GM19240 (cell line): ENCODE measurements around the gene SLC6A12.

Experiments
- DNase-seq: peaks from one replicate; pipeline ENCODE4 v3.0.0; 2011; ENCODE audit warnings: low spot score; ENCODE audit not compliant: insufficient read length

The SLC6A12 gene

DNA sequence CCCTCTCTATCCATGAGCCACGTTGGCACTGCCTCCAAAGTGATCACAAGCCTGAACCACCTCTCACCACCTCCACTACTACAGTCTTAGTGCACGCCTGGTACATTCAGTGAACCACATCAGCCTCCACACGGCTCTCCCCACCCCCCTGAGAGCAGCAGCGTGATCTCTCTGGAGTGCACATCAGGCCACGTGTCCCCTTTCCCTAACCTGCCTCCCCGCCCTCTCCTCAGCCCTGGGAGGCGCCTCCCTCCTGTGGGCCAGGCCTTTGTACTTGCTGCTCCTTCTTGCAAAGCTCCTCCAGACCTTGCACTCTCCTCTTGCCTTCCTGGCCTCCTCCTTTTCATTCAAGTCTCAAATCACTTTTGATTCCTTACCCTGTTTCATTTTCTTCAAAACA, 49.8 kb downstream of the SLC6A12 start:
- DNase-seq, result no peak

- no peak for DNase-seq
Observed at GRCh38 chr12:163406-163986, 50.5 kb downstream of the SLC6A12 start.

DNA sequence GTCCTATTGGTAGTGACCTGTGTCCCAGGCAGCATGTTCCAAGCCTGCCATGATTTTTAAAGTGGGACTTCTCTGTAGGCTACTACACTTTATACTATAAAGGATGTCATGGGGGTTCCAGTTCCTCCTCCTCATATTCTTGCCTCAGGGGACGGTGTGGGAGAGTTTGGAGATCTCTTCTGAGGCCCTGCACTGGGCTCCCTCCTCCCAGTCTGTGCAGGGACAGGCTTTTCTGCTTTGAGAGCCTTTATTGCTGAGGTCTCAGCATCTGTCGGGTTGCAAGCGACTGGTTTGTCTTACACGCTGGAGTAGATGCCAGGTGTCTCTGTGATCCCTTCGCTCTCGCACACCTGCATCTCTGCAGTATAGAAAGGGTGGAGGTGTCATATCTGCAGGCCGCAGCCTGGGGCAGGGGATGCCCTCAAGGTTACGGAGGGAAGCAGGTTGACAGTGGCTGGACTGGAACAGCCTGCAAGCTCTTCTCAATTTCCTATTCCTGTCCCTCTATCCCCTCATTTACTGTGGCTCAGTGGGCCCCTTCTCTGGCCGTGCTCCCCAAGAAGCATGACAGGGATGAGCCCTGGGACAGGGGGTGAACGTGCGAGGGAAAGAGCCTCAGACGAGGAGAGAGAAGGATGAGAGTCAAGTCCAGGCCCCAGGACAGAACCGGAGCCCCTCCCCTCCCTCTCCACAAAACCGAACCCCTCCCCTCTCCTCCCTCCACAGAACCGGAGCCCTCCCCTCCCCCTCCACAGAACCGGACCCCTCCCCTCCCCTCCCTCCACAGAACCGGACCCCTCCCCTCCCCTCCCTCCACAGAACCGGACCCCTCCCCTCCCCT, 51.3 kb downstream of the SLC6A12 start:
- no peak for DNase-seq

- DNase-seq, result no peak
Observed at GRCh38 chr12:161823-162222, 52.1 kb downstream of the SLC6A12 start.

DNA sequence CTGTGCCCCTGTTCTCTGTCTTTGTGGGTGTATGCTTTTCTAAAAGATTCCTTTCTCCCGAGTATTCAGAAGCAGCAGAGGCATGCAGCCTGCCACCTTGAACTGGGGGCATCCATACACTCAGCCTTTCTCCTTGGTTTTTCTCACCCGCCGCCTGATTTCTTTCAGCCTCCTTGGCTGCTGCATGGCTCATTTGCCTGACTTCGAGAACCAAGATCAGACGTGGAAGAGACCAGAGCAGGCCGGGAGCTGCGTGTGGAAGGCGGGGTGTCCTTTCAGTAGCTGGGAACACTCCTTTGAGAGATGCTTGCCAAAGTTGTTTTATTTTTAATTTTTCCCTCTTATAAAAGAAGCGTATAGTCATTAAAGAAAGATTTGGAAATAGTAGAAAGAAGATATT, 53.1 kb downstream of the SLC6A12 start:
- DNase-seq, result no peak

DNA sequence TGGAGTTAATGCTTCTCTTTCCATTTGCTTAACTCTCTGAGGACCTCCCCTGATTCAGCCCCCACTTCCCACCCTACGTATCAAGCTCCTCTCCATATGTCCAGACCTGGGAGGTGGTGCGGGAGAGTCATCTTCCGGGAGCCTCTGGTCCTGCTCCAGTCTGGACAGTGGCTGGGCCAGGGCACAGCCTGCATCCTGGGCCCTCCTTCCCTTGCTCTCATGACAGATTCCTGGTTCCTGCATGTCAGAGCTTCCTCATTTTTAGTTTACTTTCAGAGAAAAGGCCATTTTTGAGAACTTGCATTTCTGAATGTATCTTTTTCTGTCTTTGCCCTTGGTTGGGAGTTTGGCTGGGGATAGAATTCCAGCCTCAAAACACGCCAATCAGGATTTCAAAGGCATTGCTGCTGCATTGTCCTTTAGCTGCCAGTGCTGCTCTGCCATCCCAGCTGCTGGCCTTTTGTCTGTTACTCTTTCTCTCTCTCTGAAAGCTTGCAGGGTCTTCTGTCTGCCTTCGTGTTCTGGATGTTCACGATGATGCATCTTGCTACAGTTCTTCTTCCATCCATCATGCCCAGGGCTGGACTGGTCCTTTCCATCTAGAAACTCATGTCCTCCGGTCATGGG, 54.7 kb downstream of the SLC6A12 start:
- DNase-seq, result no peak

GRCh38 chr12:157644-158043, 56.3 kb downstream of the SLC6A12 start:
- DNase-seq, result no peak

DNA sequence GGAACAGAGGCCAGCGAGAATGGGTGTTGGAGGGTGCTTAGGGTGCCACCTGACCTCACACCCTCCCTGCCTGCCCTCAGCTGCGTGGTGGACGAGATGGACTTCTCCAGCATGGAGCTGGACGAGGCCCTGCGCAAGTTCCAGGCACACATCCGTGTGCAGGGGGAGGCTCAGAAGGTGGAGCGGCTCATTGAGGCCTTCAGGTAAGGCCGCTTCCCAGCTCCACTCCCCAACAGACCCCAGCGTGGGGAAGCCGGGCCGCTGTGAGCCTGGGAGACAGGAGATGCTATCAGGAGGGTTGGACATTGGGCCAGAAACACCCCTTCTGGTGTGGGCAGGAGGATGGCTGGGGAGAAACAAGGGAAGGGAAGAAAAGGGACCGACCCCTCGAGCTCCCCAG, 57.0 kb downstream of the SLC6A12 start:
- DNase-seq, result no peak

GRCh38 chr12:155646-156045, 58.3 kb downstream of the SLC6A12 start:
- no peak for DNase-seq

DNA sequence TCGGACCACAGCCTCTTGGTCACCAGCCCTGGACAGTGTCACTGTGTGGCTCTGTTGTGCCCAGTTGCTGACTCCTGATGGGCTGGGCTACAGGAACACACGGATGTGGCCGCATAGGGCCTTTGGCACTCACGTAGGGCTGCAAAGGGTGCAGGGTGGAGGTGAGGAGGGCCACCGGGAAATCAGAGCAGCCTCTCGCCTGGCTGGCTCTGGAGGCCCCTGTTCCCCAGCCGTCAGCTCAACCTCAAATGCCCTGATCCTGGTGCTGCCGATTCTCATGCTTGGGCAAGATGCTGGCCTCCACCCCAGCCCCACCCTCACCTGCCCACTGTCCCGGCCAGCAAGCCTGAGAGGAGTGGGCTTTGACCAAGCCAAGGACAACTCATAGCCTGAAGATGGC, 59.0 kb downstream of the SLC6A12 start:
- DNase-seq, result no peak

DNA sequence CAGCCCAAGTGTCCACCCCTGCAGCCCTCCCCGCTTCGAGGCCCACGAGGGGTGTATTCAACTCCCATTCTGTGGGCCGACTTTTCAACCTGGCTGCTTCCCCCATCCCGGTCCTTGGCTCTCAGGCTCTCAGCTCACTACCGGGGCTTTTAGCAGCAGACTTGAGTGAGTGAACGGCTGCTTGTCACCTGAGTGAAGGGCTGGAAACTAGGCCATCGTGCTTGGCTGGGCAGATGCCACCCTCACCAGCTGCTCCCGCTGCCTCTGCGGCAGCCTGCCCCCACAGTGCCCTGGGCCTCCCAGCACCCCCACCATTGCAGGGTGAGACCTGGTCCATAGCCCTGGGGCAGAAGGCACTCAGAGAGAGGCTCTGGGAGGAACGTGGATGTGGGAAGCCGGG, 59.9 kb downstream of the SLC6A12 start:
- DNase-seq, result no peak

DNA sequence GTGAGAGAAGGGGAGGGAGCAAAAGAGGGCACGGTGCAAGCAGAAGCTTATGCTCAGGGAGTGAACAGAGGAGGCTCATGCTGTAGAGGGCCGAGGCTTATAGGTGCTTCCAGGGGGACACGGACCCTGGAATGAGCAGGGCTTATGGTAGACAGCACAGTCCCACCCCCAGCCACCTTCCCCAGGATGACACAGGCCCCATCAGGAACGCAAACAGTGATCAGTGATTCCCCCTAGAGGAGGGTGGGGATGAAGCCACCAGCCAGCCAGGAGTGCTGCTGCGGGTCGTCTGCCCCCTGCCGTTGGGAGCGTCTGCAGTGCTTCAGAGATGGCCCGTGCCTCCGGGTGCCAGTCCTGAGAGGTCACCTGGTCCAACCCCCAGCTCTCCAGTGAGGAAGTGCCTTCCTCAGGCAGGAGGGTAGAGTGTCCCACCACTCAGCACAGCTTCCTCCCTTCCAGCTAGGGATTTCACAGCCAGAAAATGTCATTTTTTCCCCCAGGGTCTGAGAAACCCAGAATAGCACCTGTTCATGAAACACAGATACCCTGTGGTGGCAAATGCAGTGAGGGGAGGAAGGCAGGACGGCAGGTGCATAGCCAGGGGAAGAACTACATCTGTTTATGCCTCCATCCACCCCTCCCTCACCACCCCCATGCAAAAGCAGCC, 60.7 kb downstream of the SLC6A12 start:
- peak; percentile 82 for DNase-seq

DNA sequence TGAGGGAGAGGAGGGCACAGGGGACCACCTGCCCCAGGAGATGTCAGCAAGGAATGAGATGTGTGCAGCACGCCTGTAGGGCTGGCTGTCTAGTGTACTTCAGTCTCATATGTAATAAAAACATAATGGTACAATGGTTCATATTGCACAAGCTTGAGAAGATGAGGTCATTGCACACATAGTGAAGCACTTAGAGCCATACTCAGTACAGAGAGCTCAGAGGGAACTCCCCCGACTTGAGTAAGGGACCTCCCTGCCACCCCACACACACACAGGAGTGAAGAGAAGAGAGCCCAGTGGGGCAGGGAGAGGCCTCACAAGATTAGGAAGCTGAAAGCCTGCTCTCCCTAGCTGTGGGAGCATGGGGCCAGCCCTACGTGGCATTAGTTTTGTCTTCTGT, 61.5 kb downstream of the SLC6A12 start:
- DNase-seq, result no peak

DNA sequence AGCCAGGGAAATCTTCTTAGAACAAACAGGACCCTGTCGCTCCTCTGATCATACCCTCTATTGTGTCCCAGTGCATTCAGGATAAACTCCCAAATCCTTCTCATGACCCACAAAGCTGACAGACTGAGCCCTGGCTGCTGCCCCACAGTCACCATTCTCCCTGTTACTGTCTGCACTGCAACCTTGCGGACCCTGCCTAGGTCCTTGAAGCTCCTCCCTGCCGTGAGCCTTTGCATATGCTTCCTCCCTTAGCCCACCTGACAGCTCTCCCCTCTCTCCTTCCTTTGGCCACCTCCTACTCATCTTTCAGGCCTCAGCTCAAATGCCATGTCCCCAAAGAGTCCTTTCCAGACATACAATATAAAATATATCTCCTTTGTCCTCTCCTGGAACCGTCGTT, 62.4 kb downstream of the SLC6A12 start:
- no peak for DNase-seq

GRCh38 chr12:148676-149416, 65.1 kb downstream of the SLC6A12 start:
- no peak for DNase-seq

DNA sequence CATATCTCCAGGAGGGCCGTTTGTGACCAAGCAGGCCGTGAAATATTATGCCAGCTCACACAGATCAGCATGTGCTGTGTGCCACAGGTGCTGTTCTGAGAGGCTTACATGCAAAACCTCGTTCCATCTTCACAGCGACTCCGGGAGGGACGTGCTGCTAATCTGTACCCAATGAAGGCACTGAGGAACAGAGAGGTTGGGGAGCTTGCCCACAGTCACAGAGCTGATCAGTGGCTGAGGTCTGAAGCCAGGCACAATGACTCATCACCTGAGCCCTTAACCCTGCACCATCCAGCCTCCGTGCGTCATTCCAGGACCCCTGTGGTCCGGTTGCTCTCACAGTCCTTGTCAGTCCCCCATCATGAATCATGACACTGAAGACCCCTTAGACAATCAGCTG, 66.7 kb downstream of the SLC6A12 start:
- no peak for DNase-seq

DNA sequence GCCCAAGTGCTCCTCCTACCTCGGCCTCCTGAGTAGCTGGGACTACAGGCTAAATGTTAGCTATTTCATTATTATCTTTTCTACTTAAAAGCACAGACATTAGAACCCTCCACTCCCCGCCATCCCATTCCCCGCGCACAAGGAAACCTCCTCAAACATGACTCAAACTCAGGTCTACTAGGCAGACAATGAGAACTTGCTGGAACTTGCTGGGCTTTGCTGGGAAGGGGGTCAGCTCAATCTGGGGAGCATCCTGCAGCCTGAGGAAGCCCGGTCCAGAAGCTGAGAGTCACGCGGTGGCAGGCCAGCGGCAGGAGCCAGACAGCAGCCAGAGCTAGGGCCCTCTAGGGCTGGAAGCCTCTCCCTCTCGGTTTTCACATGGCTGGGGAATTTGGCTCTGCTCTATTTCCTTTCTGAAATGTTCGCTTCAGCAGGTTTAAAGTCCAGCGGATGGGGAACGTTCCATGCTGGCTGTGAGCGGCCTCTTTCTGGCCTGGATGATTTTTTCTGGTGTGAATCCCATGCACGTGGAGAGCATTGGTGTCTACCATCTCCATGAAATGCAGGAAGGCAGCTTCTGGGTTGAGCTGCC, 68.5 kb downstream of the SLC6A12 start:
- DNase-seq, result no peak

DNA sequence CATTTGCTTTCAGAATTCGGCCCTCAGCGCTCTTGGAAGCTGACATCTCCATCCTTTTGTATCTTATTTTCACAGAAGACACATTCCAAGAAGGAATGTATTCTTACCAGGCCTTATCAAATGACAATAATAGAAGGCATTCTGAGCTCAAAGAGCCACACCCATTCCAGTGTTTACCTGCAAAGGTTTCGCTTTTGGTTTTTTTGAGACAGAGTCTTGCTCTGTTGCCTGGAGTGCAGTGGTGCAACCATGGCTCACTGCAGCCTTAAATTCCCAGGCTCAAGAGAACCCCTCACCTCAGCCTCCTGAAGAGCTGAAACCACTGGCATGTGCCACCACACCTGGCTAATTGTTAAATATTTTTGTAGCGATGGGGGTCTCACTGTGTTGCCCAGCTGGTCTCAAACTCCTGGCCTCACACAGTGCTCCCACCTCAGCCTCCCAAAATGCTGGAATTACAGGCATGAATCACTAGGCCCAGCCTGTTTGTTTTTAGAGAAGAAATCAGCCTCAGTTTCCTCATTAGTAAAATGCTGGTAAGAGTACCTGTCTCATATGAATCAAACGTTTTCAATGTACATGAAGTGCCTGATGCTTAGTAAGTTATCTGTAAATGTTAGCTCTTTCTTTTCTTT, 69.2 kb downstream of the SLC6A12 start:
- no peak for DNase-seq

- DNase-seq, result no peak
Observed at GRCh38 chr12:143964-144649, 69.8 kb downstream of the SLC6A12 start.

GRCh38 chr12:140162-140561, 73.8 kb downstream of the SLC6A12 start:
- no peak for DNase-seq
